Measurements from ENCODE around the gene ZNF665.
"Not testable (repeated sequence)": the region's sequence is repeated elsewhere in the genome, so short reads cannot be mapped to it uniquely, and the experiment has no call there.

The ZNF665 gene

DNA sequence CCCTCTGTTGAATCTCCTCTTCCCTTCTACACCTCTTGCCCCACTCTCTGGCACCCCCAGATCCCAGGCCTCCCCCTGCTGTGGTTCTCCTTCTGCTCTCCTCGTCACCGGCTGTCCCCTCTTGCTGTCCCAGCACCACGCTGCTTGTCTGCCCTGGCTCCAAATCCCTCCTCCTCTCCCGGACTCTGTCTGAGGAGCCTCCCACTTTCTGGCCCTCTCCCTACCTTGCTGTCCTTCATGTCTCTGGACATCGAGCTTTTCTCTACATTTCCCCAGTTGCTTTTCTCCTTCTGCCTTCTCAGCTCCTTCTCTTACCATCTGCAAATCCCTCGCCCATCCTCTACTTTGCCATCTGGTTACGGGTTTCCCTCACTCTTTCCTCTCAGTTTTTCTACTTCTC is 35.5 kb downstream of the ZNF665 start:
- no peak for DNase-seq

DNA sequence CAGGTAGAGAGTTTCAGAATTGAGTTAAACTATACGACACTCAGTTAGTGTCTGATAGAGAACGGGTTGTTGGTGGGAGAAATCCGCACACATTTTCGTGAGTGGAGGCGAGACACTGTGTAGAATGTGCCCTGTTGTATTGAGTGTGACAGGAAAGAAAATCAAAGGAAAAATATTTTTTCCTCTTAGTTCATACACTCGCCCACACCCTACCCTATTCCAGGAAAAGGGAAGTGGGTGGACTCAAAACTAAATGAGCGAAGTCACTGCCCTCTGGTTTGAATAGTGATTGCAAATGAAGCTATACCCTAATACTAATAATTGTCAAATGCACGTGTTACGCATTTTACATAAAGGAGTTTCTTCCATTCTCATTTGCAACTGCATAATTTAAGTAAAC is 36.3 kb downstream of the ZNF665 start:
- DNase-seq, result no peak

DNA sequence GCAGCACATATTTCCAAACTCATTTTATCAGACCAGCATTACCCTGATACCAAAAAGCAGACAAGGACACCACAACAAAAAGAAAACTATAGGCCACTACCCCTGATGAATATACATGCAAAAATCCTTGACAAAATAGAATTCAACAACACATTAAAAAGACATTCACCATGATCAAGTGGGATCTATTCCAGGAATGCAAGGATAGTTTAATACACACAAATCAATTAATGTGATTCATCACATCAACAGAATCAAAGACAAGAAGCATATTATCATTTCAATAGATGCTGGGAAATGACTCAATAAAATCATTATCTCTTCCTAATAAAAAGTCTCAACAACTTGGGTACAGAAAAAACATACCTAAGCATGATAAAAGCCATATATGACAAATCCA is 45.5 kb downstream of the ZNF665 start:
- DNase-seq, result no peak

DNA sequence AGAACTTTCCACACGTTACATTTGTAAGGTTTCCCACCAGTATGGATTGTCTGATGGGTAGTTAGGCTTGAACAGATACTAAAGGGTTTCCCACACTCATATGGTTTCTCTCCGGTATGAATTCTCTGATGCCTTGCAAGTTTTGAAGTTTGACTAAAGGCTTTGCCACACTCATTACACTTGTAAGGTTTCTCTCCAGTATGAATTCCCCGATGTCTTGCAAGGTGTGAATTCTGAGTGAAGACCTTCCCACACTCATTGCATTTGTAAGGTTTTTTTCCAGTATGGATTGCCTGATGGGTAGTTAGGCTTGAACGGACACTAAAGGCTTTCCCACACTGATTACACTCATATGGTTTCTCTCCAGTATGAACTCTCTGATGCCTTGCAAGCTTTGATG is 52.8 kb downstream of the ZNF665 start:
- no peak for DNase-seq

GRCh38 chr19:53136432-53136831 is 56.7 kb downstream of the ZNF665 start:
- no peak for DNase-seq

- peak; percentile 94 for DNase-seq
Observed at GRCh38 chr19:53132141-53132991, 60.8 kb downstream of the ZNF665 start, which contains the start of gene ZNF415. TSS of gene ZNF415 (minus strand) at chr19:53132910. CDS start at chr19:53122676, 10,234 bp downstream.

DNA sequence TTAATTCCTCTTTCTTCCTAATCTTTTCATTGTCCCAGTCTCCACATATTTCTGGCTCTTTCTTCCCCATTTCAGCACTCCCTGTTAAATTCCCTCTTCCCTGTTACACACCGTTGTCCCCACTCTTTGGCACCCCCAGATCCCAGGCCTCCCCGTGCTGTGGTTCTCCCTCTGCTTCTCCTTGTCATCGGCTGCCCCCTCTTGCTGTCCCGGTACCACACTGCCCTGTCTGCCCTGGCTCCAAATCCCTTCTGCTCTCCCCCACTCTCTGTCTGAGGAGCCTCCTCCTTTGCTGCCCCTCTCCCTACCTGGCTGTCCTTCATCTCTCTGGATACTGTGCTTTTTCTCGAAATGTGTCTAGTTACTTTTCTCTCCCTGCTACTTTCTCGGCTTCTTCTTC is 61.4 kb downstream of the ZNF665 start:
- no peak for DNase-seq

DNA sequence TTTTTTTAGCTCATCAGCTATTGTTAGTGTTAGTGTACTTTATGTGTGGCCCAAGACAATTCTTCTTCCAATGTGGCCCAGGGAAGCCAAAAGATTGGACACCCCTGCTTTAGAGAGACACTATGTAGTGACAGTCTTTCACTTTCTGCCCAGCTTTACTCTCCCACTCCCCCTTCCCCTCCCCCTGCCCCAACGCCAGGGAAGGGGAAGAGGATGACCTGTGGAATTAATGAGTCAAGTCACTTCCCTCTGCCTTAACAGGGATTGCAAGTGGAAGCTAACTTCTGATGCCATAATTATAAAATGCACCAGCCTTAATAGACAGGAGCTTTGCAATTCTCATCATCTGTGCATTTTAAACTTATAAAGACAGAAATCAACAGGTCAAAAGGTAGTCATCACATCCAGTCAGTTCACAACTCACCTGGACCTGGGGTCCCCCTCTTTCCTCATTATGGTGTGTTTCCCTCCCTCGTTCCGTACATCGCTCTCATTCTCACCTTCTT is 62.0 kb downstream of the ZNF665 start:
- DNase-seq, result no peak

DNA sequence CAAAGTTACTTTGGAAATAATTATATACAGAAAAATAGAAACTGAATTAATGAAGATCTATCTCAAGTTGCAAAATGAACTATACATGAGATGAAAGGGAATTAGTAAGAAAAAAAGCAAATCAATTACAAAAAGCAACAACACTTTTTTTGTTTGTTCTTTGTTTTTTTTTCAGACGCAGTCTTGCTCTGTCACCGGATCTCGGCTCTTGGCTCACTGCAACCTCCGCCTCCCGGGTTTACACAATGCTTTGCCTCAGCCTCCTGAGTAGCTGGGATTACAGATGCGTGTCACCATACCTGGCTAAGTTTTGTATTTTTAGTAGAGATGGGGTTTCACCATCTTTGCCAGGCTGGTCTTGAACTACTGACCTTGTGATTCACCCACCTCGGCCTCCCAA is 62.7 kb downstream of the ZNF665 start:
- DNase-seq, result peak; percentile 8

- not testable (repeated sequence) for DNase-seq
Observed at GRCh38 chr19:53126733-53127526, 66.2 kb downstream of the ZNF665 start.

GRCh38 chr19:53123400-53123799 is 69.8 kb downstream of the ZNF665 start:
- no peak for DNase-seq

Measured in right kidney (tissue), 1 donor.